Transverse colon (tissue), 4 donors: ENCODE results near the gene REEP1.

Experiments used
- POLR2A ChIP-seq: fragments of 450-650 bp; IDR thresholded peaks from one replicate; pipeline ENCODE4 v1.6.1; 2016; ENCODE audit warnings: antibody characterized with exemption, mild to moderate bottlenecking, moderate library complexity
- POLR2AphosphoS5 ChIP-seq, 3 donors: sonication (generic); formaldehyde crosslinking; IDR thresholded peaks; one replicate each; pipeline ENCODE4 v1.6.1; 2016; ENCODE audit warnings: antibody characterized with exemption in 3 of 3
- TF ChIP-seq, protein P1 (sequence below), 5 experiments: fragments of 200-600 bp in 3 of 5; fragments of 450-650 bp in 2 of 5; sonication (generic) in 3 of 5; IDR thresholded peaks; 1 replicate in 2 of 5; 2 replicates in 3 of 5; pipeline ENCODE4 v1.5.1; 2016 to 2017; ENCODE audit warnings: antibody characterized with exemption in 5 of 5, inconsistent platforms in 3 of 5, mild to moderate bottlenecking in 2 of 5, moderate library complexity in 1 of 5

DNA sequence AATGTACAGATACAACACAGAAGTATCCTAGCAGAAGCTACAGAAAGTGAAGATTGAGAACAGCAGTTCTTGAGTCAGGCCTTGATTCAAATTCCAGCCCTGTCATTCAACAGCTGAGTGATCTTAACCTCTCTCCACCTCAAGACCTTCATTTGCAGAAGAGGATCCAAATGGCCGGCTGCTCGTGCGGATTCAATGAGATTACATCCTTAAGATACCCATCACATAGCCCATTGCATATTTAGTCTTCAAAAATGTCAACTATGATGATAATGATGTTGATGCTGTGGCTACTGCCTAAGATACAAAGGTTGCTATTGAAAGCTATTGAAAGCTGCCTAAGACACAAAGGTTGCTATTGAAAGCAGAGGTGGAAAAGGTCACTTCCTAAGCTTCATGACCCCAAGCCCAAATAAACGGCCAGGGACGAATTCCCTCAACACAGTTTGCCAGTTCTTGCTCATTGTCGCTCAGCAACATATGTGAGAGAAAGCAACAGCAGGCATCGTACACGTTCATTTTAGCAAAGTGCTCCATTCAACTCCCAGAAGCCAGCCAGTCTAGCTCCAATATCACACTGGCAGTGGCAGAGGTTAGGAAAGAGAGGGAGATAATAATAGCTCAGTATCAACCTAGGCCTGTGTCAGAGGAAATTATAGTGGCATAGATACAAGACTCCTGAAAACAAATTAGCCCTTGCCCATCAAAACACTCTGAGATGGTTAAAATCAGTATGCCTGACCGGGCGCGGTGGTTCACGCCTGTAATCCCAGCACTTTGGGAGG is 102.0 kb downstream of the REEP1 start:
- TF ChIP-seq POLR2AphosphoS5 (IDR thresholded peaks at IDR 0.05) (no peak), POLR2A (no peak)
- TF ChIP-seq, protein P1, sequence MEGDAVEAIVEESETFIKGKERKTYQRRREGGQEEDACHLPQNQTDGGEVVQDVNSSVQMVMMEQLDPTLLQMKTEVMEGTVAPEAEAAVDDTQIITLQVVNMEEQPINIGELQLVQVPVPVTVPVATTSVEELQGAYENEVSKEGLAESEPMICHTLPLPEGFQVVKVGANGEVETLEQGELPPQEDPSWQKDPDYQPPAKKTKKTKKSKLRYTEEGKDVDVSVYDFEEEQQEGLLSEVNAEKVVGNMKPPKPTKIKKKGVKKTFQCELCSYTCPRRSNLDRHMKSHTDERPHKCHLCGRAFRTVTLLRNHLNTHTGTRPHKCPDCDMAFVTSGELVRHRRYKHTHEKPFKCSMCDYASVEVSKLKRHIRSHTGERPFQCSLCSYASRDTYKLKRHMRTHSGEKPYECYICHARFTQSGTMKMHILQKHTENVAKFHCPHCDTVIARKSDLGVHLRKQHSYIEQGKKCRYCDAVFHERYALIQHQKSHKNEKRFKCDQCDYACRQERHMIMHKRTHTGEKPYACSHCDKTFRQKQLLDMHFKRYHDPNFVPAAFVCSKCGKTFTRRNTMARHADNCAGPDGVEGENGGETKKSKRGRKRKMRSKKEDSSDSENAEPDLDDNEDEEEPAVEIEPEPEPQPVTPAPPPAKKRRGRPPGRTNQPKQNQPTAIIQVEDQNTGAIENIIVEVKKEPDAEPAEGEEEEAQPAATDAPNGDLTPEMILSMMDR (IDR thresholded peaks at IDR 0.05): no peak
